Neural cell (in vitro differentiated cells): Measurements from ENCODE around the gene SAMD4A. TPM values are rescaled to one million over a fixed set of nuclear protein-coding genes. Genes with fewer than 3 reads are reported as not detected.

Experiments used
- H2AFZ ChIP-seq: fragments of 200-600, 300-800 bp; sonication (generic), shearing (Covaris generic); 2 replicates; pipeline ENCODE4 v1.6.0; 2014; ENCODE audit warnings: low read depth, mild to moderate bottlenecking, antibody characterized with exemption, low read length, moderate library complexity
- H3F3A ChIP-seq: fragments of 200-600 bp; shearing (Covaris generic); 2 replicates; pipeline ENCODE4 v1.6.1; 2016; ENCODE audit warnings: mild to moderate bottlenecking, moderate library complexity, mixed read lengths, antibody characterized with exemption, low read length; ENCODE audit not compliant: insufficient read depth, poor library complexity, severe bottlenecking
- H3K27ac ChIP-seq: fragments of 200-600, 300-800 bp; sonication (generic), shearing (Covaris generic); 2 replicates; pipeline ENCODE4 v1.5.1; 2014; ENCODE audit warnings: mild to moderate bottlenecking, low read length, moderate library complexity
- H3K27me3 ChIP-seq: fragments of 300-800, 200-600 bp; sonication (generic), shearing (Covaris generic); 2 replicates; pipeline ENCODE4 v1.6.0; 2014; ENCODE audit warnings: mild to moderate bottlenecking, low read depth, low read length, moderate library complexity; ENCODE audit not compliant: insufficient read depth
- H3K36me3 ChIP-seq: fragments of 300-800, 200-600 bp; sonication (generic), shearing (Covaris generic); 2 replicates; pipeline ENCODE4 v1.5.1; 2014; ENCODE audit warnings: mild to moderate bottlenecking, antibody characterized with exemption, low read length, moderate library complexity; ENCODE audit not compliant: insufficient read depth
- H3K4me2 ChIP-seq: fragments of 300-800, 200-600 bp; sonication (generic), shearing (Covaris generic); 2 replicates; pipeline ENCODE4 v1.6.0; 2014; ENCODE audit warnings: mild to moderate bottlenecking, low read length
- H3K4me3 ChIP-seq: fragments of 300-800, 200-600 bp; sonication (generic), shearing (Covaris generic); 2 replicates; pipeline ENCODE4 v1.5.1; 2014; ENCODE audit warnings: mild to moderate bottlenecking, low read length, moderate library complexity
- H3K79me2 ChIP-seq: fragments of 200-600 bp; shearing (Covaris generic); replicated peaks from 2 replicates; pipeline ENCODE4 v1.6.0; 2014; ENCODE audit warnings: mild to moderate bottlenecking, low read length, moderate library complexity; ENCODE audit not compliant: insufficient read depth
- H3K9ac ChIP-seq: fragments of 300-800, 200-600 bp; sonication (generic), shearing (Covaris generic); 2 replicates; pipeline ENCODE4 v1.6.1; 2016; ENCODE audit warnings: mild to moderate bottlenecking, low read length, mixed read lengths
- H3K9me2 ChIP-seq: fragments of 200-600 bp; shearing (Covaris generic); 2 replicates; pipeline ENCODE4 v1.6.1; 2016; ENCODE audit warnings: mild to moderate bottlenecking, low read length, mixed read lengths; ENCODE audit not compliant: insufficient read depth
- H3K9me3 ChIP-seq: fragments of 200-600, 300-800 bp; sonication (generic), shearing (Covaris generic); 2 replicates; pipeline ENCODE4 v1.6.1; 2016; ENCODE audit warnings: mild to moderate bottlenecking, mixed run types, low read length, moderate library complexity, mixed read lengths
- H4K20me1 ChIP-seq: fragments of 200-600 bp; shearing (Covaris generic); 2 replicates; pipeline ENCODE4 v1.6.1; 2016; ENCODE audit warnings: mild to moderate bottlenecking, mixed run types; ENCODE audit not compliant: insufficient read depth
- CTCF ChIP-seq: fragments of 450-650 bp; IDR thresholded peaks from 2 replicates; pipeline ENCODE4 v1.5.1; 2014; ENCODE audit warnings: antibody characterized with exemption, mild to moderate bottlenecking, moderate library complexity; ENCODE audit not compliant: poor library complexity, severe bottlenecking
- EP300 ChIP-seq: fragments of 450-650 bp; conservative IDR thresholded peaks from 2 replicates; pipeline ENCODE4 v1.6.1; 2014; ENCODE audit warnings: antibody characterized with exemption, mild to moderate bottlenecking, moderate library complexity; ENCODE audit not compliant: poor library complexity, severe bottlenecking
- EZH2 ChIP-seq: fragments of 200-600, 300-800 bp; shearing (Covaris generic), sonication (generic); IDR thresholded peaks from 2 replicates; pipeline ENCODE4 v1.6.1; 2014; ENCODE audit warnings: antibody characterized with exemption, low read length, borderline replicate concordance, mild to moderate bottlenecking; ENCODE audit not compliant: insufficient read depth, poor library complexity, severe bottlenecking
- MXI1 ChIP-seq: fragments of 450-650 bp; conservative IDR thresholded peaks from 2 replicates; pipeline ENCODE4 v1.6.1; 2014; ENCODE audit warnings: antibody characterized with exemption, mild to moderate bottlenecking; ENCODE audit not compliant: poor library complexity, severe bottlenecking
- POLR2AphosphoS5 ChIP-seq: IDR thresholded peaks from 2 replicates; pipeline ENCODE4 v1.6.1; 2012
- RAD21 ChIP-seq: fragments of 450-650 bp; conservative IDR thresholded peaks from 2 replicates; pipeline ENCODE4 v1.6.1; 2014; ENCODE audit warnings: antibody characterized with exemption, mild to moderate bottlenecking, moderate library complexity
- REST ChIP-seq: IDR thresholded peaks from 2 replicates; pipeline ENCODE4 v1.6.1; 2012; ENCODE audit warnings: borderline replicate concordance
- SMC3 ChIP-seq: fragments of 450-650 bp; conservative IDR thresholded peaks from 2 replicates; pipeline ENCODE4 v1.6.1; 2014; ENCODE audit warnings: antibody characterized with exemption, mild to moderate bottlenecking, moderate library complexity; ENCODE audit not compliant: poor library complexity
- TAF1 ChIP-seq: IDR thresholded peaks from 2 replicates; pipeline ENCODE4 v1.6.1; 2012; ENCODE audit warnings: low read depth
- polyA plus RNA-seq: library from polyadenylated mRNA; depleted of rRNA; stranded (reverse); fragments of >200 nt; gene quantifications from 2 replicates; pipeline ENCODE4 v1.2.3, GENCODE V29; 2014

Gene SAMD4A
- polyA plus RNA-seq, 1 donor from 2014 or later: 1.0 TPM

GRCh38 chr14:54629635-54630360 lies 62.9 kb downstream of the SAMD4A start:
- H3K27me3 ChIP-seq: no peaks in the 10 kb centered on the region
- no peaks in the 10 kb centered on the region for H3K79me2 ChIP-seq
- no peak overlapping the region for H2AFZ ChIP-seq
- no peak overlapping the region for H3K27ac ChIP-seq
- no peak overlapping the region for H3K9ac ChIP-seq
- H3F3A ChIP-seq: no peaks in the 10 kb centered on the region
- H3K4me2 ChIP-seq: no peak overlapping the region
- no peaks in the 10 kb centered on the region for H3K36me3 ChIP-seq
- no peaks in the 10 kb centered on the region for H4K20me1 ChIP-seq
- H3K4me3 ChIP-seq: no peak overlapping the region
- no peaks in the 10 kb centered on the region for H3K9me2 ChIP-seq
- TF ChIP-seq EP300 (no peak), RAD21 (no peak), EZH2 (no peak), TAF1 (no peak), SMC3 (no peak), REST (no peak), CTCF (no peak), MXI1 (no peak), POLR2AphosphoS5 (no peak)
- no peaks in the 10 kb centered on the region for H3K9me3 ChIP-seq

- H4K20me1 ChIP-seq: no peaks in the 10 kb centered on the region
- H3K27me3 ChIP-seq: no peaks in the 10 kb centered on the region
- no peaks in the 10 kb centered on the region for H3K79me2 ChIP-seq
- no peak overlapping the region for H3K4me3 ChIP-seq
- no peak overlapping the region for H3K9ac ChIP-seq
- no peak overlapping the region for H3K4me2 ChIP-seq
- no peak overlapping the region for H3K27ac ChIP-seq
- no peaks in the 10 kb centered on the region for H3K9me3 ChIP-seq
- H3K36me3 ChIP-seq: no peaks in the 10 kb centered on the region
- no peak overlapping the region for H2AFZ ChIP-seq
- H3K9me2 ChIP-seq: no peaks in the 10 kb centered on the region
- TF ChIP-seq REST: no peak
- no peak for TF ChIP-seq RAD21
- no peak for TF ChIP-seq CTCF
- TF ChIP-seq EP300: no peak
- TF ChIP-seq MXI1: no peak
- TF ChIP-seq TAF1: no peak
- no peak for TF ChIP-seq EZH2
- no peak for TF ChIP-seq SMC3
- TF ChIP-seq POLR2AphosphoS5: no peak
- no peaks in the 10 kb centered on the region for H3F3A ChIP-seq
Observed at GRCh38 chr14:54631016-54631415, 64.1 kb downstream of the SAMD4A start.
